Fibroblast of lung (primary cell): ENCODE data around the gene VPS13D. TPM values are rescaled to one million over a fixed set of nuclear protein-coding genes. Genes with fewer than 3 reads are reported as not detected.

Source experiments
- DNase-seq, 2 donors: peaks; one replicate each; pipeline versions ENCODE4 v3.0.0 to v3.0.0-alpha.2; 2010; ENCODE audit warnings: low read depth in 2 of 2
- H2AFZ ChIP-seq: 2 replicates; pipeline ENCODE4 v1.5.1; 2012; ENCODE audit warnings: low read length, control low read depth, inconsistent platforms
- H3K27ac ChIP-seq: 2 replicates; pipeline ENCODE4 v1.5.1; 2011; ENCODE audit warnings: low read length, control low read depth; ENCODE audit not compliant: insufficient read depth
- H3K27me3 ChIP-seq: 2 replicates; pipeline ENCODE4 v1.5.1; 2011; ENCODE audit warnings: mild to moderate bottlenecking, low read length; ENCODE audit not compliant: control insufficient read depth, insufficient read depth
- H3K36me3 ChIP-seq: 2 replicates; pipeline ENCODE4 v1.5.1; 2011; ENCODE audit warnings: low read length; ENCODE audit not compliant: control insufficient read depth, insufficient read depth
- H3K4me1 ChIP-seq: 2 replicates; pipeline ENCODE4 v1.5.1; 2011; ENCODE audit warnings: low read length; ENCODE audit not compliant: control insufficient read depth, insufficient read depth; ENCODE audit errors: extremely low read depth
- H3K4me2 ChIP-seq: 2 replicates; pipeline ENCODE4 v1.5.1; 2011; ENCODE audit warnings: low read length, control low read depth; ENCODE audit not compliant: insufficient read depth; ENCODE audit errors: extremely low read depth
- H3K4me3 ChIP-seq, 4 experiments: fragments of 200-600 bp in 1 of 4; sonication (generic) in 1 of 4; replicated peaks in 1 of 4; 2 replicates each; pipeline ENCODE4 v1.5.1; 2011 to 2016; ENCODE audit warnings: low read length in 4 of 4, low read depth in 3 of 4, mild to moderate bottlenecking in 3 of 4, control low read depth in 2 of 4, inconsistent platforms in 1 of 4, mixed read lengths in 1 of 4; ENCODE audit not compliant: insufficient read depth in 1 of 4; ENCODE audit errors: control extremely low read depth in 1 of 4
- H3K79me2 ChIP-seq: 2 replicates; pipeline ENCODE4 v1.5.1; 2012; ENCODE audit warnings: mild to moderate bottlenecking, low read length, inconsistent platforms; ENCODE audit not compliant: control insufficient read depth, insufficient read depth
- H3K9ac ChIP-seq: 2 replicates; pipeline ENCODE4 v1.5.1; 2011; ENCODE audit warnings: mild to moderate bottlenecking, low read length, control low read depth; ENCODE audit not compliant: insufficient read depth
- H3K9me3 ChIP-seq: 2 replicates; pipeline ENCODE4 v1.5.1; 2012; ENCODE audit warnings: low read depth, low read length; ENCODE audit not compliant: control insufficient read depth, insufficient read depth
- H4K20me1 ChIP-seq: 2 replicates; pipeline ENCODE4 v1.5.1; 2011; ENCODE audit warnings: low read length; ENCODE audit not compliant: control insufficient read depth, insufficient read depth; ENCODE audit errors: extremely low read depth
- CTCF ChIP-seq, 2 donors: IDR thresholded peaks in 1 of 2; conservative IDR thresholded peaks in 1 of 2; 1 replicate in 1 of 2; 2 replicates in 1 of 2; pipeline ENCODE4 v1.5.1; 2011 to 2012; ENCODE audit warnings: low read length in 2 of 2, control low read depth in 1 of 2, inconsistent platforms in 1 of 2, low read depth in 1 of 2, mild to moderate bottlenecking in 1 of 2
- EZH2 ChIP-seq: IDR thresholded peaks from 2 replicates; pipeline ENCODE4 v1.5.1; 2012; ENCODE audit warnings: low read length, control low read depth, mild to moderate bottlenecking; ENCODE audit errors: missing control alignments
- polyA plus RNA-seq, 2 donors: library from polyadenylated mRNA; depleted of rRNA in 1 of 2; stranded (reverse) in 1 of 2; unstranded in 1 of 2; fragments of >200 nt; gene quantifications; 2 replicates each; pipeline ENCODE4 v1.2.1, GENCODE V29; 2011 to 2012; ENCODE audit warnings: missing spikeins in 1 of 2
- total RNA-seq: library from RNA; depleted of rRNA; stranded (reverse); fragments of >200 nt; gene quantifications from 2 replicates; pipeline ENCODE4 v1.2.1, GENCODE V29; 2014

The VPS13D gene
- total and polyA plus RNA-seq, 2 donors (not counting 1 experiment from before 2014, with no cell fraction given), result 14.6 to 40.0 TPM

GRCh38 chr1:12548973-12549459 lies 319.2 kb downstream of the VPS13D start:
- Histone ChIP-seq H3K4me1 (peaks cover 11% of the 10 kb centered on the region), H4K20me1 (no peaks in the 10 kb centered on the region), H2AFZ (no peak overlapping the region), H3K36me3 (no peaks in the 10 kb centered on the region), H3K27me3 (no peaks in the 10 kb centered on the region), H3K27ac (peak overlapping the region; percentile 62), H3K9ac (peak overlapping the region; percentile 20), H3K9me3 (no peaks in the 10 kb centered on the region), H3K79me2 (no peaks in the 10 kb centered on the region), H3K4me2 (peak overlapping the region; percentile 39), H3K4me3 (no peak overlapping the region)
- peak in 1 of 2 donors; percentile 22 for DNase-seq
- no peak for TF ChIP-seq EZH2
- TF ChIP-seq CTCF (conservative IDR thresholded peaks at IDR 0.05 in 1 of 2, IDR thresholded peaks at IDR 0.05 in 1 of 2; ENCODE audit: low read depth in 1 of 2, low read length in 2 of 2), result no peak

GRCh38 chr1:12549460-12550349 lies 319.9 kb downstream of the VPS13D start:
- Histone ChIP-seq H3K4me1 (peaks cover 11% of the 10 kb centered on the region), H3K27ac (peak overlapping the region; percentile 62), H3K9ac (peak overlapping the region; percentile 20), H3K36me3 (no peaks in the 10 kb centered on the region), H2AFZ (no peak overlapping the region), H3K27me3 (no peaks in the 10 kb centered on the region), H3K9me3 (no peaks in the 10 kb centered on the region), H3K4me3 (peak overlapping the region in 2 of 4 experiments; percentile 25 to 34), H3K79me2 (no peaks in the 10 kb centered on the region), H4K20me1 (no peaks in the 10 kb centered on the region), H3K4me2 (peak overlapping the region; percentile 52)
- TF ChIP-seq CTCF (conservative IDR thresholded peaks at IDR 0.05 in 1 of 2, IDR thresholded peaks at IDR 0.05 in 1 of 2; ENCODE audit: low read depth in 1 of 2, low read length in 2 of 2) (no peak), EZH2 (no peak)
- peak; percentile 74 to 98 for DNase-seq

- no peaks in the 10 kb centered on the region for H3K36me3 ChIP-seq
- H2AFZ ChIP-seq, result no peak overlapping the region
- no peaks in the 10 kb centered on the region for H3K9me3 ChIP-seq
- no peak overlapping the region for H3K4me2 ChIP-seq
- H3K27ac ChIP-seq, result no peak overlapping the region
- no peaks in the 10 kb centered on the region for H3K27me3 ChIP-seq
- H4K20me1 ChIP-seq, result no peaks in the 10 kb centered on the region
- peaks cover 13% of the 10 kb centered on the region for H3K4me1 ChIP-seq
- no peak for DNase-seq
- no peak overlapping the region for H3K9ac ChIP-seq
- H3K79me2 ChIP-seq, result no peaks in the 10 kb centered on the region
- H3K4me3 ChIP-seq, result no peak overlapping the region
- TF ChIP-seq EZH2, result no peak
- TF ChIP-seq CTCF (conservative IDR thresholded peaks at IDR 0.05 in 1 of 2, IDR thresholded peaks at IDR 0.05 in 1 of 2; ENCODE audit: low read depth in 1 of 2, low read length in 2 of 2), result no peak
Observed at GRCh38 chr1:12551584-12551983, 321.8 kb downstream of the VPS13D start.
